ENCODE measurements around the gene KEL. TPM values are rescaled to one million over a fixed set of nuclear protein-coding genes. Genes with fewer than 3 reads are reported as not detected.

The KEL gene
- total RNA-seq, 1 experiment from 2014 or later: 0.23 TPM

- no peak for DNase-seq (ENCODE audit: low read depth)
Measured at GRCh38 chr7:142898377-142899170, 63.6 kb downstream of the KEL start.

- DNase-seq (ENCODE audit: low read depth): no peak
Measured at GRCh38 chr7:142897691-142898090, 64.5 kb downstream of the KEL start.

- DNase-seq (ENCODE audit: low read depth): no peak
Measured at GRCh38 chr7:142896741-142897379, 65.3 kb downstream of the KEL start.

GRCh38 chr7:142896151-142896550, 66.0 kb downstream of the KEL start:
- no peak for DNase-seq (ENCODE audit: low read depth)

GRCh38 chr7:142894985-142895593, 67.1 kb downstream of the KEL start:
- no peak for DNase-seq (ENCODE audit: low read depth)

GRCh38 chr7:142894112-142894984, 67.8 kb downstream of the KEL start:
- DNase-seq (ENCODE audit: low read depth): no peak

GRCh38 chr7:142892951-142893350, 69.2 kb downstream of the KEL start:
- DNase-seq (ENCODE audit: low read depth): no peak

- DNase-seq (ENCODE audit: low read depth): no peak
Measured at GRCh38 chr7:142891490-142892082, 70.6 kb downstream of the KEL start.

Other genes starting within 250 kb of the KEL start
- not detected in 2 replicates for gene PRSS1, start 212.9 kb downstream of the KEL start, total RNA-seq (2014; rRNA removed)
- gene PRSS2, start 191.4 kb downstream of the KEL start, total RNA-seq (2014; rRNA removed): not detected in 2 replicates
- gene EPHB6, start 107.3 kb downstream of the KEL start, total RNA-seq (2014; rRNA removed): 0.32 and 0.69 TPM in 2 replicates
- gene TRPV6, start 76.6 kb downstream of the KEL start, total RNA-seq (2014; rRNA removed): not detected in 2 replicates
- gene TRPV5, start 28.6 kb downstream of the KEL start, total RNA-seq (2014; rRNA removed): not detected in 2 replicates
- not detected in 2 replicates for gene LLCFC1, start 22.9 kb downstream of the KEL start, total RNA-seq (2014; rRNA removed)
- gene OR9A2, start 64.8 kb upstream of the KEL start, total RNA-seq (2014; rRNA removed): not detected in 2 replicates
- gene OR6V1, start 90.0 kb upstream of the KEL start, total RNA-seq (2014; rRNA removed): not detected in 2 replicates
- gene PIP, start 169.7 kb upstream of the KEL start, total RNA-seq (2014; rRNA removed): 0.69 TPM in 1 of 2 replicates, not detected in the other
- not detected in 2 replicates for gene TAS2R39, start 221.1 kb upstream of the KEL start, total RNA-seq (2014; rRNA removed)

Data from LHCN-M2 (cell line).